ENCODE measurements around the gene CCL5.

DNA sequence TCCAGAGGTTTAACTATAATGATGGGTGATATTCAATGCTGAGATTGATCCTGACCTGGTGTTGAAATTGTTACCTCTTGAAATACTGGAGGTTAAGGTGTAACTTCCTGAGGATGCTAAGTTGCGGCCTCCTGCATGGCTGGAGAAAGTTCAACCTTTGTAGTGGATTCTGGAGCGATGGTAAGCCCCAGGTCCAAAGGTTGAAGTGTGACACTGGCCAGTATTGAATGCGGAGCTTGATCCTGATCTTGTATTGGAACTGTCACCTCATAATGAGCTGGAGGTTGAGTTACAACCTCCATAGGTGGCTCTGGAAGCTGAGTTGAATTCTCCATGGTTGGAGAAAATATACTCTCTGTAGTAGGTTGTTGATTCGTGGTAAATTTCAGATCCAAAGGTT, 33.4 kb upstream of the CCL5 start:
- no peak for TF ChIP-seq EZH2 (IDR thresholded peaks at IDR 0.05)
- TF ChIP-seq POLR2AphosphoS5 (IDR thresholded peaks at IDR 0.05; ENCODE audit: borderline replicate concordance, low read depth, low read length): no peak

All from SK-N-MC (cell line).